ENCODE measurements around the gene DOCK6. TPM values are rescaled to one million over a fixed set of nuclear protein-coding genes. Genes with fewer than 3 reads are reported as not detected.

DOCK6 gene
- polyA plus RNA-seq, 1 donor (not counting 4 experiments of a cell fraction or from before 2014, with no cell fraction given) = 9.1 TPM

DNA sequence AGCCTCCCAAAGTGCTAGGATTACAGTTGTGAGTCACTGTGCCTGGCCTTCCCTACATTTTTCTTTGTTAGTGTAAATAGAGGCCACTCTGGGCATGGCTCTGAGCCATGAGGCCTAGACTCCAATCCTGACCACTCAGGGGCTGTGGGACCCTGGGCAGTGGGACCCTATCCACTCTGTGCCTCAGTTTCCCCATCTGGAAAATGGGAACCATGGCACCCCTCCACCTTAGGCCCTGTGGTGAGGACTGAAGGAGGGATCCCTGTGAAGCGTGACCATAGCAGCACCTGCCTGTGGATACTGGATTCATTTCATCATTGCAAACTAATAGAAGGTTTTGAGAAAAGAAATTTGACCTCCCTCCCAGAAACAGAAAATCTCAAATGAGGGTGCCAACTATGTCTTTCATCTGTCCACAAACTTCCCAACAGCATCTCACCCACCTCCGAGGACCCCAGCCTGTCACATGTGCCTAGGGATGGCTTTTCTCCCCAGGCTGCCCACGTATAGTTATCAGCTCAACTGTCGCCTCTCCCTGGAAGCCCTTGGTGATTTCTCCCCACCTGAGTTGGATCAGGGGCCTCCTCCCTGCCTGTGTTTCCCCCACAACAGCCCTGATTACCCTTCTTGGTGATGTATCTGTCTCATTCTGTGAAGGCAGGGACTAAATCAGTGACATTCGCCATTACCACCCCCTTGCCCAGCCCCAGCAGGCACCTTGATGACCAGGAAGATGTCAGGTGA is 17.3 kb downstream of the DOCK6 start:
- Histone ChIP-seq H2AFZ (ENCODE audit: control insufficient read depth, low read length) (no peak overlapping the region), H3K27ac (ENCODE audit: control insufficient read depth, insufficient read depth, low read length) (no peak overlapping the region), H3K9ac (ENCODE audit: control insufficient read depth, extremely low read depth, insufficient read depth, low read length) (no peak overlapping the region), H3K4me3 (ENCODE audit: control insufficient read depth in 2 of 3, extremely low read depth in 1 of 3, insufficient read depth in 2 of 3, low read depth in 1 of 3, low read length in 3 of 3) (no peak overlapping the region), H4K20me1 (ENCODE audit: control insufficient read depth, extremely low read depth, insufficient read depth, low read length) (no peaks in the 10 kb centered on the region), H3K9me3 (ENCODE audit: control insufficient read depth, low read depth, low read length) (no peaks in the 10 kb centered on the region), H3K36me3 (ENCODE audit: control insufficient read depth in 2 of 2, extremely low read depth in 1 of 2, insufficient read depth in 2 of 2, low read length in 2 of 2) (peaks cover 25% of the 10 kb centered on the region in 2 experiments), H3K4me2 (ENCODE audit: control insufficient read depth, extremely low read depth, insufficient read depth, low read depth, low read length) (no peak overlapping the region), H3K79me2 (ENCODE audit: control insufficient read depth, insufficient read depth, low read length) (no peaks in the 10 kb centered on the region), H3K27me3 (ENCODE audit: control insufficient read depth, extremely low read depth, insufficient read depth, low read length) (no peaks in the 10 kb centered on the region), H3K9me1 (ENCODE audit: control insufficient read depth, extremely low read depth, insufficient read depth, low read length) (no peaks in the 10 kb centered on the region), H3K4me1 (ENCODE audit: control insufficient read depth, extremely low read depth, insufficient read depth, low read length) (no peaks in the 10 kb centered on the region)
- FAIRE-seq (no peak), DNase-seq (ENCODE audit: low read depth, low spot score) (no peak)
- dilution Hi-C loops (cut with MboI; ENCODE audit: extremely low pct_ligation_motif_present, low sequenced_read_pairs) = no loop called here
- TF ChIP-seq, protein P1, sequence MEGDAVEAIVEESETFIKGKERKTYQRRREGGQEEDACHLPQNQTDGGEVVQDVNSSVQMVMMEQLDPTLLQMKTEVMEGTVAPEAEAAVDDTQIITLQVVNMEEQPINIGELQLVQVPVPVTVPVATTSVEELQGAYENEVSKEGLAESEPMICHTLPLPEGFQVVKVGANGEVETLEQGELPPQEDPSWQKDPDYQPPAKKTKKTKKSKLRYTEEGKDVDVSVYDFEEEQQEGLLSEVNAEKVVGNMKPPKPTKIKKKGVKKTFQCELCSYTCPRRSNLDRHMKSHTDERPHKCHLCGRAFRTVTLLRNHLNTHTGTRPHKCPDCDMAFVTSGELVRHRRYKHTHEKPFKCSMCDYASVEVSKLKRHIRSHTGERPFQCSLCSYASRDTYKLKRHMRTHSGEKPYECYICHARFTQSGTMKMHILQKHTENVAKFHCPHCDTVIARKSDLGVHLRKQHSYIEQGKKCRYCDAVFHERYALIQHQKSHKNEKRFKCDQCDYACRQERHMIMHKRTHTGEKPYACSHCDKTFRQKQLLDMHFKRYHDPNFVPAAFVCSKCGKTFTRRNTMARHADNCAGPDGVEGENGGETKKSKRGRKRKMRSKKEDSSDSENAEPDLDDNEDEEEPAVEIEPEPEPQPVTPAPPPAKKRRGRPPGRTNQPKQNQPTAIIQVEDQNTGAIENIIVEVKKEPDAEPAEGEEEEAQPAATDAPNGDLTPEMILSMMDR (optimal IDR thresholded peaks at IDR 0.05 in 1 of 3, IDR thresholded peaks at IDR 0.05 in 1 of 3, conservative IDR thresholded peaks at IDR 0.05 in 1 of 3; ENCODE audit: extremely low read depth in 1 of 3, insufficient read depth in 2 of 3, low read length in 3 of 3) = no peak
- no peak for TF ChIP-seq EZH2 (IDR thresholded peaks at IDR 0.05; ENCODE audit: low read length)

DNA sequence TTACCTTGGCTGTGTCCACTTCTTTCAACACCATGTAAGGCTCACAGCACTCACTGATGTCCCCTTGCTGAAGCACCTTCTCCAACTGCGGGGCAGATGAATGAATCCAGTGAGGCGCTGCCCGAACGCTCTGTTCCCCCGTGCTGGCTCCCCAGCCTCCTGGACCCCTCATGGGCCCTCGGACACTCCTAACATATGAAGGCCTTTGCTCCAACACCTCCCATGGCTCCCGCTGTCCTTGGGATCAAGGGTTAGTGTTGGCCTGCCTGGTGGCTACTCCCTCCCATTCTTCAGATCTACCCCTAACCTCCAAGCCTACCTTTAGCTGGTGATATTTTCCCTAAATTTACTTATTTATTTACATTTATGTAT is 18.5 kb downstream of the DOCK6 start:
- dilution Hi-C loops (cut with MboI; ENCODE audit: extremely low pct_ligation_motif_present, low sequenced_read_pairs) = no loop called here
- Histone ChIP-seq H3K79me2 (ENCODE audit: control insufficient read depth, insufficient read depth, low read length) (no peaks in the 10 kb centered on the region), H3K4me2 (ENCODE audit: control insufficient read depth, extremely low read depth, insufficient read depth, low read depth, low read length) (no peak overlapping the region), H3K27me3 (ENCODE audit: control insufficient read depth, extremely low read depth, insufficient read depth, low read length) (no peaks in the 10 kb centered on the region), H3K4me1 (ENCODE audit: control insufficient read depth, extremely low read depth, insufficient read depth, low read length) (no peaks in the 10 kb centered on the region), H2AFZ (ENCODE audit: control insufficient read depth, low read length) (no peak overlapping the region), H3K27ac (ENCODE audit: control insufficient read depth, insufficient read depth, low read length) (no peak overlapping the region), H3K36me3 (ENCODE audit: control insufficient read depth in 2 of 2, extremely low read depth in 1 of 2, insufficient read depth in 2 of 2, low read length in 2 of 2) (peaks cover 28 to 30% of the 10 kb centered on the region in 2 experiments), H3K9me3 (ENCODE audit: control insufficient read depth, low read depth, low read length) (no peaks in the 10 kb centered on the region), H3K4me3 (ENCODE audit: control insufficient read depth in 2 of 3, extremely low read depth in 1 of 3, insufficient read depth in 2 of 3, low read depth in 1 of 3, low read length in 3 of 3) (no peak overlapping the region), H4K20me1 (ENCODE audit: control insufficient read depth, extremely low read depth, insufficient read depth, low read length) (no peaks in the 10 kb centered on the region), H3K9ac (ENCODE audit: control insufficient read depth, extremely low read depth, insufficient read depth, low read length) (no peak overlapping the region), H3K9me1 (ENCODE audit: control insufficient read depth, extremely low read depth, insufficient read depth, low read length) (no peaks in the 10 kb centered on the region)
- no peak for TF ChIP-seq EZH2 (IDR thresholded peaks at IDR 0.05; ENCODE audit: low read length)
- TF ChIP-seq, protein P1 (optimal IDR thresholded peaks at IDR 0.05 in 1 of 3, IDR thresholded peaks at IDR 0.05 in 1 of 3, conservative IDR thresholded peaks at IDR 0.05 in 1 of 3; ENCODE audit: extremely low read depth in 1 of 3, insufficient read depth in 2 of 3, low read length in 3 of 3) = no peak
- FAIRE-seq = no peak
- DNase-seq (ENCODE audit: low read depth, low spot score) = no peak

Data from keratinocyte (primary cell).